Tibial artery (tissue), 4 donors: Measurements from ENCODE around the gene NAT9.

Source experiments
- DNase-seq, 2 donors: peaks; one replicate each; pipeline ENCODE4 v3.0.0-alpha.2; 2019
- H3K27ac ChIP-seq, 2 donors: fragments of 200-600 bp; sonication (generic) in 1 of 2; 1 replicate in 1 of 2; 2 replicates in 1 of 2; pipeline ENCODE4 v1.5.1; 2018 to 2019; ENCODE audit warnings: mild to moderate bottlenecking in 1 of 2
- H3K27me3 ChIP-seq, 2 donors: fragments of 200-600 bp; sonication (generic) in 1 of 2; one replicate each; pipeline versions ENCODE4 v1.5.1 to v1.6.0; 2016 to 2019
- H3K36me3 ChIP-seq, 3 donors: fragments of 200-600 bp; sonication (generic) in 2 of 3; one replicate each; pipeline ENCODE4 v1.5.1; 2016 to 2019; ENCODE audit warnings: mild to moderate bottlenecking in 2 of 3
- H3K4me1 ChIP-seq, 4 donors: fragments of 200-600 bp; sonication (generic) in 2 of 4; 1 replicate in 3 of 4; 2 replicates in 1 of 4; pipeline ENCODE4 v1.5.1; 2016 to 2019
- H3K4me3 ChIP-seq, 2 donors: fragments of 200-600 bp; sonication (generic) in 1 of 2; 1 replicate in 1 of 2; 2 replicates in 1 of 2; pipeline ENCODE4 v1.5.1; 2018 to 2019; ENCODE audit warnings: mild to moderate bottlenecking in 2 of 2
- H3K9me3 ChIP-seq, 3 donors: fragments of 200-600 bp; sonication (generic) in 1 of 3; one replicate each; pipeline ENCODE4 v1.5.1; 2016 to 2019
- intact Hi-C: fragments of 100-400 bp; cut with DNase I; formaldehyde crosslinking; loops from one replicate; pipeline ENCODE4 v1.15.0; 2023; ENCODE audit warnings: low total_unique reads
- TF ChIP-seq, protein P1 (sequence below), 2 experiments: fragments of 200-600 bp in 1 of 2; fragments of 450-650 bp in 1 of 2; IDR thresholded peaks; one replicate each; pipeline ENCODE4 v1.5.1; 2017 to 2019; ENCODE audit warnings: antibody characterized with exemption in 2 of 2, mild to moderate bottlenecking in 1 of 2, moderate library complexity in 1 of 2

Gene NAT9

DNA sequence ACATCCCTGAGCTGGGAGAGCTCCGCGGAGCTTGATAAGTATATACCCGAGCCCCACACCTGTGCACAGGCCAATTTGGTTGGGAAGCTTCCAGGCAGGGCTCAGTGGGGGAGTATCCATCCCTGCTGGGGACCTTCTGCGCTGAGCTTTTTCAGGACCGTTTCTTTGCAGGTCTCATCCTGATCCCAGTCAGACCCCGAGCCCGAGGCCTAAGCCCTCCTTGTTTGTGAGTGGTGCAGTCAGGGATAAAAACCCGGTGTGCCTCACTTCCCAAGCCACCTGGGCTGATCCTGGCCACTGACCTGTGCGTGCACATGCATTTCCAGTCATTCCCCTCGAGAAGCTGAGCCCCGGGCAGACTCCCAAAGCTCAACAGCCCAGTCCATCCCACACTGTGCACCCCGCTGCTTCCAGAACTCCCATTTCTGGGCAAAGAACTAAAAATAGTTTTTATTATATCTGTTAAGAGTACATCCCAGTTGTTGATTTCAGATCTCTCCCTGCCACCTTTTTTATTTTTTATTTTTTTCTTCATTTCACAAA is 27.3 kb upstream of the NAT9 start:
- H3K4me1 ChIP-seq, result no peaks in the 10 kb centered on the region
- DNase-seq, result no peak
- H3K9me3 ChIP-seq, result no peaks in the 10 kb centered on the region
- TF ChIP-seq, protein P1, sequence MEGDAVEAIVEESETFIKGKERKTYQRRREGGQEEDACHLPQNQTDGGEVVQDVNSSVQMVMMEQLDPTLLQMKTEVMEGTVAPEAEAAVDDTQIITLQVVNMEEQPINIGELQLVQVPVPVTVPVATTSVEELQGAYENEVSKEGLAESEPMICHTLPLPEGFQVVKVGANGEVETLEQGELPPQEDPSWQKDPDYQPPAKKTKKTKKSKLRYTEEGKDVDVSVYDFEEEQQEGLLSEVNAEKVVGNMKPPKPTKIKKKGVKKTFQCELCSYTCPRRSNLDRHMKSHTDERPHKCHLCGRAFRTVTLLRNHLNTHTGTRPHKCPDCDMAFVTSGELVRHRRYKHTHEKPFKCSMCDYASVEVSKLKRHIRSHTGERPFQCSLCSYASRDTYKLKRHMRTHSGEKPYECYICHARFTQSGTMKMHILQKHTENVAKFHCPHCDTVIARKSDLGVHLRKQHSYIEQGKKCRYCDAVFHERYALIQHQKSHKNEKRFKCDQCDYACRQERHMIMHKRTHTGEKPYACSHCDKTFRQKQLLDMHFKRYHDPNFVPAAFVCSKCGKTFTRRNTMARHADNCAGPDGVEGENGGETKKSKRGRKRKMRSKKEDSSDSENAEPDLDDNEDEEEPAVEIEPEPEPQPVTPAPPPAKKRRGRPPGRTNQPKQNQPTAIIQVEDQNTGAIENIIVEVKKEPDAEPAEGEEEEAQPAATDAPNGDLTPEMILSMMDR (IDR thresholded peaks at IDR 0.05), result no peak
- no peaks in the 10 kb centered on the region for H3K27me3 ChIP-seq
- peaks cover 6 to 74% (median 33%) of the 10 kb centered on the region in 3 donors for H3K36me3 ChIP-seq
- intact Hi-C loops, result no loop called here
- no peak overlapping the region for H3K4me3 ChIP-seq
- no peak overlapping the region for H3K27ac ChIP-seq

DNA sequence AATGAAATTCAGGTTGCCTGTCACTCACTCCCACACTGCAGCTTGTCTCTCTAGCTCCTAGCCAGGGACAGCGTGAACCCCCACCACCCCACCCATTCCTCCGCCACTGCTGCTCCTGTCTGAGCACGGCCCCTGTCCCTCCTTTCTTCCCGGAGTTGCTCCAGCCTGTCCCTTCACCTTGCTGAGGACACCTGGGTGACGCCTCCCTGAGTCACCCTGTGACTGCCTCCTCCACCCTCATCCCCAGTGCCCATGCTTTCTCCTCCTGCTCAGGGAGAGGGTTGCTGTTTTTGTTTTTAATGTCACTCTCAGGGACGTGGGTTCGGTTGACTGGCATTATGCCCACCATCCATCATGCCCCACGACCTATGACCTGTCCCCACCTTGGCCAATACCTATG is 25.8 kb upstream of the NAT9 start:
- no peak overlapping the region for H3K27ac ChIP-seq
- no peak overlapping the region for H3K4me3 ChIP-seq
- H3K4me1 ChIP-seq, result no peaks in the 10 kb centered on the region
- no peak for DNase-seq
- no peaks in the 10 kb centered on the region for H3K9me3 ChIP-seq
- H3K27me3 ChIP-seq, result no peaks in the 10 kb centered on the region
- intact Hi-C loops, result no loop called here
- TF ChIP-seq, protein P1 (IDR thresholded peaks at IDR 0.05), result no peak
- peaks cover 20 to 77% (median 44%) of the 10 kb centered on the region in 3 donors for H3K36me3 ChIP-seq

DNA sequence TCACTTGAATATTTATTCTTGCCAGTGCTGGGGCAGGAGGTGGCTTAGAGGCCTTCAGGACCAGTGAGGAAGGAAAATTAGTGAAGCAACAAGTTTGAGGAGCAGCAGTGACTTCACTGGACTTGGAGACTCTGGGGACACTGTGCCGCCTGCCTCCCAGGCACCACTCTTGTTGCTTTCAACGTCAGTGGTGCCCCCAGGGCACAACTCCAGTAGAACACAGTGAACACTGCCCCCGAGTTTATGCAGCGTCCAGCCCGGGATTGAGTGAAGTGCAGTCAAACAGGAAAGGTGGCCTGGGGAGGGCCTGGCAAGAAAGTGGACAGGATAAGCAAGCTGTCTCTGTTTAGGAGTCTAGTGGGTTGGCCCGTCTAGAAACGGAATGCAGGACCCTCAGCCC is 24.4 kb upstream of the NAT9 start:
- TF ChIP-seq, protein P1 (IDR thresholded peaks at IDR 0.05), result no peak
- intact Hi-C loops, result no loop called here
- Histone ChIP-seq H3K9me3 (no peaks in the 10 kb centered on the region), H3K27ac (no peak overlapping the region), H3K4me3 (no peak overlapping the region), H3K4me1 (no peaks in the 10 kb centered on the region), H3K27me3 (no peaks in the 10 kb centered on the region), H3K36me3 (peaks cover 23 to 84% (median 57%) of the 10 kb centered on the region in 3 donors)
- no peak for DNase-seq

DNA sequence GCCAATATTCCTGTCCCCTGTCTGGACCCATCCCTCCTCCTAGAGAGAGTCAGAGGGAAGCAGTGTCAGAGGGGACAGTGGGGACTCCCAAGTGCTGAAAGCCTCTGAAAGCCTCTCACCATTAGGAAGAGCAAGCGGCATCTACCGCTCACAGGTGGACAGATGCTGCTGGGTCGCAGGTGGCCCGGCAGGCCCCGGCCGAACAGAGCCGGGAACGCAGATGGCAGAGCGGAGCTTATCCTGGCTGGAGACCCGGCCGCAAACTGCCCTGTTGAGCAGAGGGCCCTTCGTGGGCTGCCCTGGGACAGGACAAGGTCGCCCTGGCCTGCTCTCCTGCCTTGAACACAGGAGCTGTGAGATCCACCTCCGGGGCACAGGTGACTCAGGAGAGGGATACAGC is 23.0 kb upstream of the NAT9 start:
- DNase-seq, result no peak
- TF ChIP-seq, protein P1 (IDR thresholded peaks at IDR 0.05), result no peak
- peaks cover 30 to 89% (median 69%) of the 10 kb centered on the region in 3 donors for H3K36me3 ChIP-seq

DNA sequence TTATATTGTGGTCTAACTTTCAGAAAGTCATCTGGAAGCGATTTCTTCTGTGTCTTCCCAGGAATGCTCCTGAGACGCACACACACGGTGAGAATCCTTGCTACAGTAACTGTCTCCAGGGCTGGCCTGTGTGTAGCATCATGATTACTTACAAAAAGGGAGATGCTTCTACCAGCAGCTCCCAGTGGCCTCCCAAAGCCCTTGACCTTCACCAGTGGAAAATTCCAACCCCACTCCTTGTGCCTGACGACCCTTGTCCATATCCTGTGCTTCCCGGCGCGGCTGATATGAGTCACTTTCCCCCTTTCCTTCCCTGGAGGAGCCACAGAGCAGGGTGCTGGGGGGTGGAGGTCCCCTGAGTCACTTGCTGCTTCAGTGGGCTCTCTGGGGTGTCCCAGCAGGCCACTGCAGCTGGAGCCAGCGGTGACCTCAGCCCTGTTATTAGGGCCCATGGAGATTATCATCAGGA is 22.1 kb upstream of the NAT9 start:
- H3K27me3 ChIP-seq, result no peaks in the 10 kb centered on the region
- peaks cover 30 to 95% (median 78%) of the 10 kb centered on the region in 3 donors for H3K36me3 ChIP-seq
- H3K4me3 ChIP-seq, result no peak overlapping the region
- H3K4me1 ChIP-seq, result no peaks in the 10 kb centered on the region
- H3K27ac ChIP-seq, result no peak overlapping the region
- intact Hi-C loops, result no loop called here
- no peak for DNase-seq
- TF ChIP-seq, protein P1 (IDR thresholded peaks at IDR 0.05), result no peak
- H3K9me3 ChIP-seq, result no peaks in the 10 kb centered on the region

More for the DNA sequence above, 23.0 kb upstream of the NAT9 start:
- Histone ChIP-seq H3K4me1 (no peaks in the 10 kb centered on the region), H3K27ac (no peak overlapping the region), H3K4me3 (no peak overlapping the region), H3K9me3 (no peaks in the 10 kb centered on the region), H3K27me3 (no peaks in the 10 kb centered on the region)
- intact Hi-C loops, result no loop called here

DNA sequence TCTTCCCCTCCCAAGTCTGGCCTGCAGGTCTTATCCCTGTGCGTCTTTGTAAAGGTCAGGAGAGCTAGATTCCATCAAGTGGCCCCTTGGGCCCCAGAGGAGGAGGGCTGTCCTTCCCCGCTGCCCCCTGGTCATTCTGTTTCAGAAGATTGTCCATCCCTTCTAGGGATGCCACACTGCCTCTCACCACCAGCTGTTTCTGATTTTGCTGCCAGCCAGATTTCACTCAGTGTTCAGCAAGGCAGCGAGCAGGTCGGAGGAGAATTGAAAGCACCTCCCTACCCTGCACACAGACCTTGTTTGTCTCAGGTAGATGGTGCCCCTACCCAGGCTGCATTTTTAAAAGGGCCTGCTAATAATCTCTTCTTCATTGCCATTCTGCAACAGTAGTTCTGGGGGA is 21.7 kb upstream of the NAT9 start:
- no peak overlapping the region for H3K4me3 ChIP-seq
- no peaks in the 10 kb centered on the region for H3K4me1 ChIP-seq
- TF ChIP-seq, protein P1 (IDR thresholded peaks at IDR 0.05), result no peak
- H3K27me3 ChIP-seq, result no peaks in the 10 kb centered on the region
- no peaks in the 10 kb centered on the region for H3K9me3 ChIP-seq
- intact Hi-C loops, result no loop called here
- no peak overlapping the region for H3K27ac ChIP-seq
- peaks cover 30 to 95% (median 82%) of the 10 kb centered on the region in 3 donors for H3K36me3 ChIP-seq
- no peak for DNase-seq
